ENCODE data around the gene ITPRID1. TPM values are rescaled to one million over a fixed set of nuclear protein-coding genes. Genes with fewer than 3 reads are reported as not detected.

The ITPRID1 gene
- total and polyA plus RNA-seq, 9 of the 15 experiments (the other 6 are each of a cell fraction or from before 2014, with no cell fraction given) = not detected

GRCh38 chr7:31488562-31489203, 25.2 kb upstream of the ITPRID1 start:
- H3K27ac ChIP-seq (ENCODE audit: extremely low read depth, low read depth, low read length) = no peak overlapping the region
- peak; percentile 99 for ATAC-seq
- 2% methylated on average over 14 of the region's 15 CpGs for WGBS (ENCODE audit: insufficient coverage, low coverage, missing lambda C conversion rate)
- FAIRE-seq = peak; percentile 60
- H3K4me1 ChIP-seq (replicated peaks in 1 of 2; ENCODE audit: control insufficient read depth in 2 of 2, insufficient read depth in 2 of 2, low read length in 2 of 2) = no peaks in the 10 kb centered on the region
- in situ Hi-C loops (cut with MboI) (loop anchor here (25.0 kb wide), 1 partner anchor 351 kb away; no protein-coding TSS in a partner anchor), intact Hi-C loops (cut with micrococcal nuclease) (loop anchor here (1.0 to 2.0 kb wide), 4 partner anchors 45 to 354 kb away; no protein-coding TSS in a partner anchor)
- H3K27me3 ChIP-seq (ENCODE audit: control insufficient read depth in 2 of 2, insufficient read depth in 2 of 2, low read length in 2 of 2) = no peaks in the 10 kb centered on the region
- H3K9me3 ChIP-seq (replicated peaks; ENCODE audit: control insufficient read depth, insufficient read depth, low read depth, low read length) = no peaks in the 10 kb centered on the region
- no TSS peak for BruUV-seq (replicated peaks)
- no peak overlapping the region for H3K4me3 ChIP-seq
- no peak overlapping the region for H3K9ac ChIP-seq (ENCODE audit: insufficient read depth in 1 of 2, low read depth in 2 of 2, low read length in 2 of 2)
- H3K9me1 ChIP-seq (ENCODE audit: control insufficient read depth, insufficient read depth, low read length) = no peaks in the 10 kb centered on the region
- H3K36me3 ChIP-seq (ENCODE audit: control insufficient read depth, insufficient read depth, low read length) = no peaks in the 10 kb centered on the region
- no peak overlapping the region for H2AFZ ChIP-seq (ENCODE audit: low read depth, low read length)
- H3K79me2 ChIP-seq (ENCODE audit: control insufficient read depth, insufficient read depth, low read length) = no peaks in the 10 kb centered on the region
- H3K4me2 ChIP-seq (ENCODE audit: insufficient read depth, low read length) = no peak overlapping the region
- DNase-seq (ENCODE audit: extremely low read depth in 1 of 4, low spot score in 3 of 4) = peak; percentile 74 to 88 (median 82)
- ChIA-PET POLR2A (no interaction called here), CTCF (ENCODE audit: low intra/inter-chr PET ratio) (interaction anchor here (0.9 to 1.4 kb wide), 4 partner anchors 10 to 354 kb away, joined by 3 to 10 read pairs (median 4); no protein-coding TSS in a partner anchor)
- H4K20me1 ChIP-seq (replicated peaks; ENCODE audit: control insufficient read depth, insufficient read depth, low read length) = no peaks in the 10 kb centered on the region
- TF ChIP-seq SMC3 (conservative IDR thresholded peaks at IDR 0.05; ENCODE audit: insufficient read depth, low read depth, low read length) = peak; percentile 84
- no peak for TF ChIP-seq HLTF (IDR thresholded peaks at IDR 0.05)
- TF ChIP-seq POLR2B (IDR thresholded peaks at IDR 0.05; ENCODE audit: low read depth, partially characterized antibody) = no peak
- peak; percentile 36 for TF ChIP-seq CTCFL (IDR thresholded peaks at IDR 0.05; ENCODE audit: borderline replicate concordance, insufficient read depth, low read depth, low read length, poor library complexity, severe bottlenecking)
- peak; percentile 45 to 72 for TF ChIP-seq RAD21 (CRISPR knock-in tag; conservative IDR thresholded peaks at IDR 0.05 in 1 of 2, IDR thresholded peaks at IDR 0.05 in 1 of 2)
- no peak for TF ChIP-seq ZNF12 (CRISPR knock-in tag; IDR thresholded peaks at IDR 0.05)
- peak; percentile 62; the same call in 1 of the 2 replicates for TF ChIP-seq REST (IDR thresholded peaks at IDR 0.05; ENCODE audit: borderline replicate concordance)
- TF ChIP-seq REST (CRISPR knock-in tag; IDR thresholded peaks at IDR 0.05; ENCODE audit: low read depth) = no peak
